C4-2B (cell line): Measurements from ENCODE around the gene TMEM8B.

Experiments
- H3K27ac ChIP-seq: fragments of 450-650 bp; 2 replicates; pipeline ENCODE4 v1.5.1; 2017
- ZFX ChIP-seq: fragments of 450-650 bp; IDR thresholded peaks from 2 replicates; pipeline ENCODE4 v1.6.1; 2017
- TF ChIP-seq, protein P1 (sequence below): fragments of 450-650 bp; conservative IDR thresholded peaks from 2 replicates; pipeline ENCODE4 v1.5.1; 2017; ENCODE audit warnings: mild to moderate bottlenecking

The TMEM8B gene

DNA sequence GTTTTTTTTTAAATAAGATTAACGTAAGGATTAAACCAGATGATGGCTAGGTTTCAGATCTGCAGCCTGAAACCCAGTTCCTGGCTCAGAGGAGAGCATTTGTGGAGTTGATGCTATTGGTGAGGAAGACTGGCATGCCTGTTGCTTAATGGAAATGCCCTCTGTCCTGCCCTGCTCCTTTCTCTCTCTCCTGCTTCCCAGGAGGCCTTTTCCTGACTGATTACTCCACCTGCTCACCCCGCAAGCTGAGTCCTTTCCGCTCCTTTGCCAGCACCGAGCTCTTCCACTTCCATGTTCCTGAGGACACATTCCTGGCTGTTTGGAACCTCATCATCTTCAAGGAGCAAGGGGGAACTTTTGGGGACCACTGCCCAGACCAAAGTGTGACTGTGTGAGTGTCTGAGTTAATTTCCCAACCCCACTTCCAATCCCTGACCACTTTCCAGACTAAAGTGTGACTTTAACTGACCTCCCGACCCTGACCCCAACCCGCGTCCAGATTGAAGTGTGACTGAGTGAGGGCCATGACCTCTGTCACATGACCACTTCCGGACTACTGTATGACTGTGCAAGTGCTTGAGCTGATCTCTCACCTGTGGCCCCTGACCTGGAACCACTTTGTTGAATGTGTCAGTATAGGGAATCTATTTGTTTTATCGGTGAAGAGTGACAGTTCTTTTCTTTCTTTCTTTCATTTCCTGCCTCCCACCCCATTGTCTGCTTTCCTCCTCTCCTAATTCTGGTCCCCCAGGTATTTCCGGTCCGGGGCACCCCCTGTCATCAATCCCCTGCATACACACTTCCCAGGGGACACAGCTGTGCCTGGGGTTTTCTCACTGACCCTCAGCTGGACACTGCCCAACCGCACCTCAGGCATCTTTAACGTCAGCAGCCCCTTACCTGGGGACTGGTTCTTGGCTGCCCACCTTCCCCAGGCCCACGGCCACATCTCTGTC, 5.5 kb downstream of the TMEM8B start:
- H3K27ac ChIP-seq, result peak overlapping the region; percentile 83
- no peak for TF ChIP-seq ZFX
- TF ChIP-seq, protein P1, sequence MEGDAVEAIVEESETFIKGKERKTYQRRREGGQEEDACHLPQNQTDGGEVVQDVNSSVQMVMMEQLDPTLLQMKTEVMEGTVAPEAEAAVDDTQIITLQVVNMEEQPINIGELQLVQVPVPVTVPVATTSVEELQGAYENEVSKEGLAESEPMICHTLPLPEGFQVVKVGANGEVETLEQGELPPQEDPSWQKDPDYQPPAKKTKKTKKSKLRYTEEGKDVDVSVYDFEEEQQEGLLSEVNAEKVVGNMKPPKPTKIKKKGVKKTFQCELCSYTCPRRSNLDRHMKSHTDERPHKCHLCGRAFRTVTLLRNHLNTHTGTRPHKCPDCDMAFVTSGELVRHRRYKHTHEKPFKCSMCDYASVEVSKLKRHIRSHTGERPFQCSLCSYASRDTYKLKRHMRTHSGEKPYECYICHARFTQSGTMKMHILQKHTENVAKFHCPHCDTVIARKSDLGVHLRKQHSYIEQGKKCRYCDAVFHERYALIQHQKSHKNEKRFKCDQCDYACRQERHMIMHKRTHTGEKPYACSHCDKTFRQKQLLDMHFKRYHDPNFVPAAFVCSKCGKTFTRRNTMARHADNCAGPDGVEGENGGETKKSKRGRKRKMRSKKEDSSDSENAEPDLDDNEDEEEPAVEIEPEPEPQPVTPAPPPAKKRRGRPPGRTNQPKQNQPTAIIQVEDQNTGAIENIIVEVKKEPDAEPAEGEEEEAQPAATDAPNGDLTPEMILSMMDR, result no peak

- H3K27ac ChIP-seq, result peak overlapping the region; percentile 83
- no peak for TF ChIP-seq ZFX
- TF ChIP-seq, protein P1, result peak; percentile 54
These were observed 6.2 kb downstream of the TMEM8B start for GRCh38 chr9:35835216-35835632.

GRCh38 chr9:35835766-35836165, 6.7 kb downstream of the TMEM8B start:
- peak overlapping the region; percentile 83 for H3K27ac ChIP-seq
- no peak for TF ChIP-seq ZFX
- TF ChIP-seq, protein P1, result no peak

DNA sequence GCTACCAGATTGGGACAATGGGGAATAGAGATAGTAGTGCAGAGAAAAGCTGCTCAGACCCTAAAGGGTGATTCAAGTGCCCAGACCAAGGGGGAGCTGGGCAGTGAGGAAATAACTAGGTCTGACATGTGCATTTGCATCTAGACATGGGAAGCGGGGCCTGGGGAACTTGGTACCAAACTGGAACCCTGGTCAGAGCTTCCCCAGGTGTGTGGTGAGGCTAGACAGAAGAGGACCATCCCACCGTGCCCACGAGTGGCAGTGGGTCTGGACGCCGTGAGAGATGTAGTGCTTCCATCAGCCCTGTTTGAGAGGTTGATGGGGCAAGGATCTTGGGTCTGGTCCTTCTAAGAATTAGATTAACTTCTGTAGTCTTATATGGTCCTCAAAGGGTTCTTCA, 7.6 kb downstream of the TMEM8B start:
- H3K27ac ChIP-seq, result no peak overlapping the region
- no peak for TF ChIP-seq ZFX
- TF ChIP-seq, protein P1, result no peak

- no peak overlapping the region for H3K27ac ChIP-seq
These were observed 10.9 kb downstream of the TMEM8B start for GRCh38 chr9:35839926-35840325.

GRCh38 chr9:35840881-35841644, 12.0 kb downstream of the TMEM8B start:
- TF ChIP-seq ZFX, result no peak
- TF ChIP-seq, protein P1, result no peak
- H3K27ac ChIP-seq, result no peak overlapping the region

More at GRCh38 chr9:35839926-35840325, 10.9 kb downstream of the TMEM8B start:
- TF ChIP-seq, protein P1, result no peak
- TF ChIP-seq ZFX, result no peak

GRCh38 chr9:35841645-35841900, 12.5 kb downstream of the TMEM8B start:
- TF ChIP-seq ZFX, result no peak
- TF ChIP-seq, protein P1, result no peak
- no peak overlapping the region for H3K27ac ChIP-seq
